Prostate gland (tissue), 2 donors: Measurements from ENCODE around the gene GPR158. TPM values are rescaled to one million over a fixed set of nuclear protein-coding genes. Genes with fewer than 3 reads are reported as not detected.

ENCODE experiments used
- DNase-seq: peaks from one replicate; pipeline ENCODE4 v3.0.0-alpha.2; 2019; ENCODE audit warnings: low spot score
- H3K27ac ChIP-seq, 2 donors: fragments of 200-600 bp; sonication (generic); 2 replicates each; pipeline ENCODE4 v1.5.1; 2017 to 2019
- H3K27me3 ChIP-seq: fragments of 200-600 bp; sonication (generic); replicated peaks from 2 replicates; pipeline ENCODE4 v1.5.1; 2019; ENCODE audit not compliant: insufficient read depth
- H3K36me3 ChIP-seq, 2 donors: fragments of 200-600 bp; sonication (generic); 1 replicate in 1 of 2; 2 replicates in 1 of 2; pipeline versions ENCODE4 v1.5.1 to v1.8.1; 2017 to 2019
- H3K4me1 ChIP-seq: fragments of 200-600 bp; sonication (generic); replicated peaks from 2 replicates; pipeline ENCODE4 v1.5.1; 2019
- H3K4me3 ChIP-seq, 2 donors: fragments of 200-600 bp; sonication (generic); 2 replicates each; pipeline ENCODE4 v1.5.1; 2017 to 2019
- H3K9me3 ChIP-seq: fragments of 200-600 bp; sonication (generic); 2 replicates; pipeline ENCODE4 v1.5.1; 2017
- CTCF ChIP-seq, 4 experiments: fragments of 200-600 bp in 2 of 4; fragments of 450-650 bp in 2 of 4; sonication (generic) in 2 of 4; IDR thresholded peaks; 1 replicate in 3 of 4; 2 replicates in 1 of 4; pipeline ENCODE4 v1.5.1; 2016 to 2019; ENCODE audit warnings: antibody characterized with exemption in 4 of 4, mild to moderate bottlenecking in 2 of 4, moderate library complexity in 2 of 4
- POLR2A ChIP-seq: fragments of 450-650 bp; IDR thresholded peaks from one replicate; pipeline ENCODE4 v1.6.1; 2016; ENCODE audit warnings: antibody characterized with exemption, mild to moderate bottlenecking
- POLR2AphosphoS5 ChIP-seq: sonication (generic); formaldehyde crosslinking; IDR thresholded peaks from one replicate; pipeline ENCODE4 v1.6.1; 2017; ENCODE audit warnings: antibody characterized with exemption
- WGBS: methylation state at CpG from one replicate; pipeline ENCODE4 v1.1.5; 2018; 5-methylcytosine and 5-hydroxymethylcytosine counted together
- intact Hi-C: fragments of 100-400 bp; cut with DNase I; formaldehyde crosslinking; loops from one replicate; pipeline ENCODE4 v1.14.2; 2022
- total RNA-seq, 2 donors: library from RNA; depleted of rRNA; stranded (reverse); fragments of >200 nt; gene quantifications; one replicate each; pipeline ENCODE4 v1.1.0, GENCODE V29; 2016

The GPR158 gene
- total RNA-seq, 2 donors from 2014 or later = 0.36 to 1.5 TPM

DNA sequence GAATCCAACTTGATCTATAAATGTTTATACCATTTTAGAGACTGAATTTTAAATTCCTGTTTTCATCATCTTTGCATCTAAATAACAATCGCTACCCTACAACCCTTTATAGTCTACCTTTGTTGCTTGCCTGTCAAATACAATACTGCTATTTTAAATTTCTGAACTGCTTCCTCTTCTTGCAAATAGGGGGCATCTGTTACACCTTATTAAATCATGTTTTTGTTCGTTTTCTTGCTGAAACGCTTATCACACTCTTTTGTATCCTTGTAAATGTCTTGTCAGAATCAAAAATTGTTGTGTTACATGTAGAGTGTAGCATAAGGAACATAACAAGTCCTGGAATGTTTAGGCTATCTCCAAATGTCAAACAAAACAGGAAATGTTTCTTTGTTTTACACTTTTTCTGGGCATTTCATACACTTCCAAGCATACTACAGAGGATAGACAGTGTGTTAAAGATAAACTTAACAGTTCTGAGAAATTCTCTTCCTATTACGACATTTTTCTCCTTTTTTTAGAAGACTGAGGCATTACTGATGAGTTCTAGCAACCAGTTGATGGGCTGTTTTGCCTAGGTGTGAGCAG is 281.3 kb downstream of the GPR158 start:
- no peak for TF ChIP-seq POLR2A
- TF ChIP-seq POLR2AphosphoS5 = no peak
- TF ChIP-seq CTCF (IDR thresholded peaks at IDR 0.05) = no peak
- 19% methylated on average over 4 of the region's 4 CpGs for WGBS
- no peak for DNase-seq
- H3K36me3 ChIP-seq = no peaks in the 10 kb centered on the region
- intact Hi-C loops = no loop called here
- no peaks in the 10 kb centered on the region for H3K4me1 ChIP-seq
- H3K27ac ChIP-seq = no peak overlapping the region
- H3K27me3 ChIP-seq = no peaks in the 10 kb centered on the region
- no peaks in the 10 kb centered on the region for H3K9me3 ChIP-seq
- no peak overlapping the region for H3K4me3 ChIP-seq

DNA sequence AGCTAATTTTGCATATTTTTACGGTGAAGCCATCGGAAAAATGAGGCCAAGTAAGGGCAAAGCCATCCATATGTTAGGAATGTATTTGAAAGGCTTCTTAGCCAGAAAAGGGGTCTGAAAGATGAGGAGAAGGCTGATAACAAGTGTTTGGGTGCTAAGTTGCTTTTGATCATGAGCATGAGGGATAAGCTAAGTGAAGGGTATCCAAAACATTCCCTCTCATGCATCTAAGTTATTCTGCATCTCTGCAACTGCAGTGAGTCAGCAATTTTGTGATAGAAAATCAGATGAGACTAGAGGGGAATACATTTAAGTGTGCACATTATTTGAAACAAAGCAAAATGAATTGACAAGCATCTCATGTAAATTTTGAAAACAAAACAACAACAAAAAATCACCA is 282.8 kb downstream of the GPR158 start:
- no peaks in the 10 kb centered on the region for H3K27me3 ChIP-seq
- 95% methylated on average over 2 of the region's 2 CpGs for WGBS
- H3K36me3 ChIP-seq = no peaks in the 10 kb centered on the region
- no peak overlapping the region for H3K4me3 ChIP-seq
- intact Hi-C loops = no loop called here
- DNase-seq = no peak
- no peaks in the 10 kb centered on the region for H3K9me3 ChIP-seq
- no peak for TF ChIP-seq POLR2A
- no peak for TF ChIP-seq POLR2AphosphoS5
- no peak for TF ChIP-seq CTCF (IDR thresholded peaks at IDR 0.05)
- no peak overlapping the region for H3K27ac ChIP-seq
- no peaks in the 10 kb centered on the region for H3K4me1 ChIP-seq

DNA sequence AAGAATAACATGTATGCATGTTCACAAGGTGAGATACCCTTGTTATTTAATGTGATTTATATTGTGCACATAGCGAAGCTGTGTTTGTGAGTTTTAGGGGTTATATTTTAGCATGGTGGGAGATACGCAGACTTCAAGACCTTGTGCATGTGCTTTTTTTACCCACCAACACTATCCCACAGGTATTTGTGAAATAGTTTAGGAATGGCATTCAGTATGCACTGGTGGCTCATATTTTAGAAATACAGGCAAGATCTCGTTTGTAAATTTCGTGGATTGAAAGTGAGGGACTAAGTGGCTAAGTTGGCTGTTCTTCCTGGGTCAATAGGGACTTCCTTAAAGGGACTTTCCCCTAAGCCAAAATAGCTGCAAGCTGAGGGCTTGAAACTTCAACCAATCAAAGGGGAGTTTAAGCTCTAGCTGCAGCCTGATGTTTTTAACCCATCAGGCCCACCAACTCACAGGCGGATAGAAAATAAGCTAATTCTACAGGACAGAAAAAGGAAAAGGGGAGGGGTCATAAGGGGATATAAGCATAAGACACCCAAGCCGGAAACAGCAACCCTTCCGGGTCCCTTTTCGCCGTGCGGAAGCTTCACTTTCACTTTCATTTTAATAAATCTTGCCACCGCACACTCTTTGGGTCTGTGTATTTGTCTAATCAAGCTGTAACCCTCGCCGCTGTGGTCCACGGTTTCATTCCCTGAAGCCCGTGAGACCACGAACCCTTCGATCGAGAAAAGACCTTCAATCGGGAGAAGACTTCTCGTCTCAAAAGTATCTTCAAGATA is 291.0 kb downstream of the GPR158 start:
- no peak for DNase-seq
- Histone ChIP-seq H3K4me3 (no peak overlapping the region), H3K27ac (no peak overlapping the region), H3K36me3 (no peaks in the 10 kb centered on the region), H3K4me1 (no peaks in the 10 kb centered on the region), H3K27me3 (no peaks in the 10 kb centered on the region), H3K9me3 (no peaks in the 10 kb centered on the region)
- intact Hi-C loops = no loop called here
- WGBS = 90% methylated on average over 20 of the region's 20 CpGs
- no peak for TF ChIP-seq POLR2A

GRCh38 chr10:25467881-25468280 is 293.1 kb downstream of the GPR158 start:
- 55% methylated on average over 8 of the region's 8 CpGs for WGBS
- no peaks in the 10 kb centered on the region for H3K4me1 ChIP-seq
- intact Hi-C loops = no loop called here
- H3K27me3 ChIP-seq = no peaks in the 10 kb centered on the region
- H3K27ac ChIP-seq = no peak overlapping the region
- TF ChIP-seq POLR2A = no peak
- TF ChIP-seq POLR2AphosphoS5 = no peak
- TF ChIP-seq CTCF (IDR thresholded peaks at IDR 0.05) = no peak
- no peaks in the 10 kb centered on the region for H3K9me3 ChIP-seq
- no peaks in the 10 kb centered on the region for H3K36me3 ChIP-seq
- no peak for DNase-seq
- no peak overlapping the region for H3K4me3 ChIP-seq

GRCh38 chr10:25481467-25481866 is 306.7 kb downstream of the GPR158 start:
- DNase-seq = no peak
- H3K27ac ChIP-seq = no peak overlapping the region
- H3K36me3 ChIP-seq = no peaks in the 10 kb centered on the region
- WGBS = 87% methylated on average over 3 of the region's 3 CpGs
- no peak overlapping the region for H3K4me3 ChIP-seq
- TF ChIP-seq CTCF (IDR thresholded peaks at IDR 0.05) (no peak), POLR2A (no peak), POLR2AphosphoS5 (no peak)
- no peaks in the 10 kb centered on the region for H3K9me3 ChIP-seq
- intact Hi-C loops = no loop called here
- H3K27me3 ChIP-seq = no peaks in the 10 kb centered on the region
- H3K4me1 ChIP-seq = no peaks in the 10 kb centered on the region
